NCI-H2227 (cell line): ENCODE data around the gene SPATS2.

Experiments
- DNase-seq: peaks from one replicate; lab custom pipeline; 2025; ENCODE audit not compliant: unreplicated experiment; lab: John Stamatoyannopoulos, UW

SPATS2 gene

GRCh38 chr12:49538510-49539403 is 171.5 kb downstream of the SPATS2 start, which contains the start of gene KCNH3:
Gene KCNH3, plus strand, starts transcription at chr12:49539030. Its CDS starts 387 bp downstream, at chr12:49539417.
- DNase-seq = peak; percentile 85

- no peak for DNase-seq
These were observed 172.4 kb downstream of the SPATS2 start for GRCh38 chr12:49539406-49540228.

- no peak for DNase-seq
These were observed 173.2 kb downstream of the SPATS2 start for GRCh38 chr12:49540229-49541139.

- DNase-seq = no peak
These were observed 174.0 kb downstream of the SPATS2 start for GRCh38 chr12:49541140-49541861.

- DNase-seq = no peak
These were observed 174.7 kb downstream of the SPATS2 start for GRCh38 chr12:49541911-49542505.

GRCh38 chr12:49542592-49543160 is 175.4 kb downstream of the SPATS2 start:
- no peak for DNase-seq

- DNase-seq = no peak
These were observed 176.1 kb downstream of the SPATS2 start for GRCh38 chr12:49543221-49543913.

GRCh38 chr12:49543914-49544815 is 176.9 kb downstream of the SPATS2 start:
- no peak for DNase-seq

- DNase-seq = no peak
These were observed 178.6 kb downstream of the SPATS2 start for GRCh38 chr12:49545815-49546214.

GRCh38 chr12:49546481-49546880 is 179.2 kb downstream of the SPATS2 start:
- no peak for DNase-seq

- no peak for DNase-seq
These were observed 179.9 kb downstream of the SPATS2 start for GRCh38 chr12:49547090-49547690.

GRCh38 chr12:49548481-49548821 is 181.2 kb downstream of the SPATS2 start:
- DNase-seq = no peak

GRCh38 chr12:49548822-49549648 is 181.8 kb downstream of the SPATS2 start:
- no peak for DNase-seq

- DNase-seq = no peak
These were observed 182.8 kb downstream of the SPATS2 start for GRCh38 chr12:49549735-49550692.

GRCh38 chr12:49550693-49551252 is 183.5 kb downstream of the SPATS2 start:
- no peak for DNase-seq
